ENCODE results near the gene LST1.
"Not testable (repeated sequence)": the region's sequence is repeated elsewhere in the genome, so short reads cannot be mapped to it uniquely, and the experiment has no call there.

- TF ChIP-seq, protein P1, sequence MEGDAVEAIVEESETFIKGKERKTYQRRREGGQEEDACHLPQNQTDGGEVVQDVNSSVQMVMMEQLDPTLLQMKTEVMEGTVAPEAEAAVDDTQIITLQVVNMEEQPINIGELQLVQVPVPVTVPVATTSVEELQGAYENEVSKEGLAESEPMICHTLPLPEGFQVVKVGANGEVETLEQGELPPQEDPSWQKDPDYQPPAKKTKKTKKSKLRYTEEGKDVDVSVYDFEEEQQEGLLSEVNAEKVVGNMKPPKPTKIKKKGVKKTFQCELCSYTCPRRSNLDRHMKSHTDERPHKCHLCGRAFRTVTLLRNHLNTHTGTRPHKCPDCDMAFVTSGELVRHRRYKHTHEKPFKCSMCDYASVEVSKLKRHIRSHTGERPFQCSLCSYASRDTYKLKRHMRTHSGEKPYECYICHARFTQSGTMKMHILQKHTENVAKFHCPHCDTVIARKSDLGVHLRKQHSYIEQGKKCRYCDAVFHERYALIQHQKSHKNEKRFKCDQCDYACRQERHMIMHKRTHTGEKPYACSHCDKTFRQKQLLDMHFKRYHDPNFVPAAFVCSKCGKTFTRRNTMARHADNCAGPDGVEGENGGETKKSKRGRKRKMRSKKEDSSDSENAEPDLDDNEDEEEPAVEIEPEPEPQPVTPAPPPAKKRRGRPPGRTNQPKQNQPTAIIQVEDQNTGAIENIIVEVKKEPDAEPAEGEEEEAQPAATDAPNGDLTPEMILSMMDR (conservative IDR thresholded peaks at IDR 0.05; ENCODE audit: low read depth, low read length): not testable (repeated sequence)
- TF ChIP-seq EZH2 (IDR thresholded peaks at IDR 0.05; ENCODE audit: borderline replicate concordance, low read depth, low read length, poor library complexity, severe bottlenecking): not testable (repeated sequence)
Measured at GRCh38 chr6:31590691-31591090, 4.6 kb downstream of the LST1 start.

All from A673 (cell line).